Measurements from ENCODE around the gene DHX40. TPM values are rescaled to one million over a fixed set of nuclear protein-coding genes. Genes with fewer than 3 reads are reported as not detected.

The DHX40 gene
- polyA plus RNA-seq, 2 of the 4 experiments (the other 2 are of a cell fraction) = 55.8 to 109 TPM

GRCh38 chr17:59516451-59516850 is 49.0 kb upstream of the DHX40 start:
- POLR2A ChIA-PET = no interaction called here

DNA sequence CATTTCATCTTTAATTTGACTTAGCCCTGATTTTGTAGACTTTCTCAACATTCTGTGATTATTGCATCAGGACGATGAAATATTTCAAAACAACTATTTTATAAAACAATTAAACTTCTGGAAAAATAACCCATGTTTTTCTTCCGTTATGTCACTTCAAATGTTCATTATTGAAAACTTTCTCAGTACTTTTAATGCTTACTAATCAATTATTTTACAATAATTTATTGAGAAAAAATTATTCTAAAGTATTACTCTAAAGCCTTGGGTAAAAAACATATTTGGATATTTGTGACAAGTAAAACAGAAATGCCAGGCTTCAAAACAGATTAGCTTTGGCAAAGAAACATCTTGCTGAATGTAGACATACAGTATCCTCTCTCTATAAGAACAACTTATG is 46.3 kb upstream of the DHX40 start:
- CTCF ChIA-PET = interaction anchor here (1.2 to 2.9 kb wide), 5 partner anchors 8 to 208 kb away, joined by 3 to 9 read pairs (median 8); no protein-coding TSS in a partner anchor
- Histone ChIP-seq H3K4me1 (peaks cover 18% of the 10 kb centered on the region), H3K27ac (no peak overlapping the region), H3K4me2 (no peak overlapping the region), H3K4me3 (no peak overlapping the region), H3K9me3 (no peaks in the 10 kb centered on the region)
- no peak for ATAC-seq
- no peak for DNase-seq (ENCODE audit: low read depth in 1 of 2, low spot score in 1 of 2)
- 82% methylated on average over 2 of the region's 2 CpGs for WGBS (ENCODE audit: missing lambda C conversion rate)
- FAIRE-seq = no peak
- POLR2A ChIA-PET = interaction anchor here (0.7 to 0.8 kb wide), 2 partner anchors 46 to 227 kb away, joined by 3 read pairs; partner anchors contain the start of gene DHX40
- no peak for TF ChIP-seq CBX8 (IDR thresholded peaks at IDR 0.05)
- no peak for TF ChIP-seq ZC3H11A (IDR thresholded peaks at IDR 0.05)
- peak; percentile 81 for TF ChIP-seq MAFK (IDR thresholded peaks at IDR 0.05; ENCODE audit: partially characterized antibody)

More at GRCh38 chr17:59516451-59516850, 49.0 kb upstream of the DHX40 start:
- peaks cover 24% of the 10 kb centered on the region for H3K4me1 ChIP-seq
- H3K4me3 ChIP-seq = no peak overlapping the region
- WGBS (ENCODE audit: missing lambda C conversion rate) = 47% methylated on average over 2 of the region's 2 CpGs
- FAIRE-seq = no peak
- no peaks in the 10 kb centered on the region for H3K9me3 ChIP-seq
- H3K4me2 ChIP-seq = no peak overlapping the region
- no peak for ATAC-seq
- TF ChIP-seq, protein P1, sequence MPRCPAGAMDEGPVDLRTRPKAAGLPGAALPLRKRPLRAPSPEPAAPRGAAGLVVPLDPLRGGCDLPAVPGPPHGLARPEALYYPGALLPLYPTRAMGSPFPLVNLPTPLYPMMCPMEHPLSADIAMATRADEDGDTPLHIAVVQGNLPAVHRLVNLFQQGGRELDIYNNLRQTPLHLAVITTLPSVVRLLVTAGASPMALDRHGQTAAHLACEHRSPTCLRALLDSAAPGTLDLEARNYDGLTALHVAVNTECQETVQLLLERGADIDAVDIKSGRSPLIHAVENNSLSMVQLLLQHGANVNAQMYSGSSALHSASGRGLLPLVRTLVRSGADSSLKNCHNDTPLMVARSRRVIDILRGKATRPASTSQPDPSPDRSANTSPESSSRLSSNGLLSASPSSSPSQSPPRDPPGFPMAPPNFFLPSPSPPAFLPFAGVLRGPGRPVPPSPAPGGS (IDR thresholded peaks at IDR 0.05) = no peak
- TF ChIP-seq JUNB (IDR thresholded peaks at IDR 0.05) = no peak
- TF ChIP-seq TFCP2L1 (CRISPR knock-in tag; IDR thresholded peaks at IDR 0.05) = no peak
- no peak for TF ChIP-seq FOXS1 (CRISPR knock-in tag; IDR thresholded peaks at IDR 0.05)
- no peak for TF ChIP-seq ZNF302 (CRISPR knock-in tag; IDR thresholded peaks at IDR 0.05)
- TF ChIP-seq RNF2 (IDR thresholded peaks at IDR 0.05; ENCODE audit: borderline replicate concordance, low read depth) = no peak
- no peak for TF ChIP-seq POLR2A (IDR thresholded peaks at IDR 0.05; ENCODE audit: low read length)
- no peak for TF ChIP-seq SREBF2 (IDR thresholded peaks at IDR 0.05)
- TF ChIP-seq NFE2L2 (conservative IDR thresholded peaks at IDR 0.05; ENCODE audit: low read length) = no peak
- TF ChIP-seq JUN (IDR thresholded peaks at IDR 0.05) = no peak
- TF ChIP-seq GATA3 (IDR thresholded peaks at IDR 0.05; ENCODE audit: borderline replicate concordance) = no peak
- TF ChIP-seq EP300 (IDR thresholded peaks at IDR 0.05) = no peak
- TF ChIP-seq, protein P2, sequence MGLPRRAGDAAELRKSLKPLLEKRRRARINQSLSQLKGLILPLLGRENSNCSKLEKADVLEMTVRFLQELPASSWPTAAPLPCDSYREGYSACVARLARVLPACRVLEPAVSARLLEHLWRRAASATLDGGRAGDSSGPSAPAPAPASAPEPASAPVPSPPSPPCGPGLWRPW (IDR thresholded peaks at IDR 0.05) = no peak
- TF ChIP-seq MAFK (IDR thresholded peaks at IDR 0.05; ENCODE audit: partially characterized antibody) = no peak
- no peak for TF ChIP-seq BHLHE40 (IDR thresholded peaks at IDR 0.05; ENCODE audit: low read depth, low read length)
- no peak for TF ChIP-seq PBX3 (IDR thresholded peaks at IDR 0.05)
- TF ChIP-seq ZSCAN20 (CRISPR knock-in tag; IDR thresholded peaks at IDR 0.05) = no peak
- TF ChIP-seq, protein P3, sequence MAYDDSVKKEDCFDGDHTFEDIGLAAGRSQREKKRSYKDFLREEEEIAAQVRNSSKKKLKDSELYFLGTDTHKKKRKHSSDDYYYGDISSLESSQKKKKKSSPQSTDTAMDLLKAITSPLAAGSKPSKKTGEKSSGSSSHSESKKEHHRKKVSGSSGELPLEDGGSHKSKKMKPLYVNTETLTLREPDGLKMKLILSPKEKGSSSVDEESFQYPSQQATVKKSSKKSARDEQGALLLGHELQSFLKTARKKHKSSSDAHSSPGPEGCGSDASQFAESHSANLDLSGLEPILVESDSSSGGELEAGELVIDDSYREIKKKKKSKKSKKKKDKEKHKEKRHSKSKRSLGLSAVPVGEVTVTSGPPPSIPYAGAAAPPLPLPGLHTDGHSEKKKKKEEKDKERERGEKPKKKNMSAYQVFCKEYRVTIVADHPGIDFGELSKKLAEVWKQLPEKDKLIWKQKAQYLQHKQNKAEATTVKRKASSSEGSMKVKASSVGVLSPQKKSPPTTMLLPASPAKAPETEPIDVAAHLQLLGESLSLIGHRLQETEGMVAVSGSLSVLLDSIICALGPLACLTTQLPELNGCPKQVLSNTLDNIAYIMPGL (CRISPR knock-in tag; IDR thresholded peaks at IDR 0.05; ENCODE audit: borderline replicate concordance) = no peak
- TF ChIP-seq MAX (IDR thresholded peaks at IDR 0.05) = no peak
- no peak overlapping the region for H3K27ac ChIP-seq
- CTCF ChIA-PET = no interaction called here
- DNase-seq (ENCODE audit: low read depth in 1 of 2, low spot score in 1 of 2) = no peak

- Histone ChIP-seq H3K4me2 (no peak overlapping the region), H3K9me3 (no peaks in the 10 kb centered on the region), H3K4me1 (peaks cover 7% of the 10 kb centered on the region), H3K4me3 (no peak overlapping the region), H3K27ac (no peak overlapping the region)
- FAIRE-seq (no peak), ATAC-seq (no peak), DNase-seq (ENCODE audit: low read depth in 1 of 2, low spot score in 1 of 2) (no peak)
- 67% methylated on average over 5 of the region's 5 CpGs for WGBS (ENCODE audit: missing lambda C conversion rate)
- ChIA-PET CTCF (interaction anchor here (1.1 to 2.9 kb wide), 8 partner anchors 7 to 339 kb away, joined by 3 to 43 read pairs (median 6); no protein-coding TSS in a partner anchor), POLR2A (interaction anchor here (0.7 to 1.3 kb wide), 2 partner anchors 12 to 99 kb away, joined by 3 to 9 read pairs; partner anchors contain the start of gene CLTC)
- TF ChIP-seq, protein P3 (CRISPR knock-in tag; IDR thresholded peaks at IDR 0.05; ENCODE audit: borderline replicate concordance) = no peak
- TF ChIP-seq HDAC2 (IDR thresholded peaks at IDR 0.05) (no peak), JUNB (IDR thresholded peaks at IDR 0.05) (no peak), NPAS2 (CRISPR knock-in tag; IDR thresholded peaks at IDR 0.05; ENCODE audit: borderline replicate concordance) (no peak), E2F6 (IDR thresholded peaks at IDR 0.05; ENCODE audit: borderline replicate concordance, low read depth) (no peak), ESRRA (IDR thresholded peaks at IDR 0.05; ENCODE audit: borderline replicate concordance, low read length) (no peak)
- TF ChIP-seq, protein P2 (IDR thresholded peaks at IDR 0.05) = no peak
- TF ChIP-seq, protein P4, sequence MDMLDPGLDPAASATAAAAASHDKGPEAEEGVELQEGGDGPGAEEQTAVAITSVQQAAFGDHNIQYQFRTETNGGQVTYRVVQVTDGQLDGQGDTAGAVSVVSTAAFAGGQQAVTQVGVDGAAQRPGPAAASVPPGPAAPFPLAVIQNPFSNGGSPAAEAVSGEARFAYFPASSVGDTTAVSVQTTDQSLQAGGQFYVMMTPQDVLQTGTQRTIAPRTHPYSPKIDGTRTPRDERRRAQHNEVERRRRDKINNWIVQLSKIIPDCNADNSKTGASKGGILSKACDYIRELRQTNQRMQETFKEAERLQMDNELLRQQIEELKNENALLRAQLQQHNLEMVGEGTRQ (IDR thresholded peaks at IDR 0.05) = no peak
These were observed 45.2 kb upstream of the DHX40 start for GRCh38 chr17:59520251-59520650.

All from A549 (cell line).